ENCODE measurements around the gene ANO9. TPM values are rescaled to one million over a fixed set of nuclear protein-coding genes. Genes with fewer than 3 reads are reported as not detected.

The ANO9 gene
- total and polyA plus RNA-seq, 9 donors: 0.12 to 11.4 (median 0.77) TPM

- no peak for DNase-seq
- H3K36me3 ChIP-seq: no peaks in the 10 kb centered on the region
- H3K9me3 ChIP-seq: no peaks in the 10 kb centered on the region
- no peaks in the 10 kb centered on the region for H3K4me1 ChIP-seq (ENCODE audit: insufficient read depth)
- 83 to 89% (median 87%) methylated on average over 13 of the region's 13 CpGs for WGBS, 3 donors
- no peak overlapping the region for H3K27ac ChIP-seq
- TF ChIP-seq POLR2A (IDR thresholded peaks at IDR 0.05) (no peak), EP300 (IDR thresholded peaks at IDR 0.05) (no peak), CTCF (IDR thresholded peaks at IDR 0.05) (no peak)
- H3K27me3 ChIP-seq: no peaks in the 10 kb centered on the region
- H3K4me3 ChIP-seq: no peak overlapping the region
- intact Hi-C loops (cut with DNase I): no loop called here
These were observed 9.9 kb downstream of the ANO9 start for GRCh38 chr11:431921-432320.

DNA sequence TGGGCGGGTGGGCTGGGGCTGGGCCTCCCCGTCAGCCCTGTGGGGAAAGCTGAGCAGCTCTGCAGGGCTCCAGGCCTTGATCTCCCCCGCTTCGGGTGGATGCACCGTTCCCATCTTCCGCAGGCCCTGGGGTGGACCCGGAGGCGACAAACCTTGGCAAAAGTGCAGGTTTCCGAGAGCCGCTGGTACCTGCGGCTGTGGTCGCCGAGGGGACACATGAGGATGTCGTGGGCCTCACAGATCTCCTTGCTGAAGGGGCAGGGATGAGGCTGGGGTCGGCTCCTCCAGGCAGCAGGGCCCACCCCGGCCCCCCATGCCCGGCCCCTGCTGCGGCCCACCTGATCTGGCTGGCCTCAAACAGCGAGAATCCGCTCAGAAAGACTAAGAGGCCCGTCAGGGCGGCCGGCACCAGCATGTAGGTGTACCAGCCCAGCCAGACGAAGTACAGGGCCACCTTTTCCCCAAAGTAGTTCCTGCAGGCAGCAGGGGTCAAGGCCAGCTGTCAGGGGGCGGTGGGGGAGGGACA lies 11.8 kb downstream of the ANO9 start:
- TF ChIP-seq CTCF (IDR thresholded peaks at IDR 0.05) (no peak), EP300 (IDR thresholded peaks at IDR 0.05) (no peak), POLR2A (IDR thresholded peaks at IDR 0.05) (no peak)
- H3K27ac ChIP-seq: no peak overlapping the region
- no peak overlapping the region for H3K4me3 ChIP-seq
- no peaks in the 10 kb centered on the region for H3K9me3 ChIP-seq
- H3K27me3 ChIP-seq: no peaks in the 10 kb centered on the region
- H3K36me3 ChIP-seq: no peaks in the 10 kb centered on the region
- H3K4me1 ChIP-seq (ENCODE audit: insufficient read depth): no peaks in the 10 kb centered on the region
- WGBS, 3 donors: 30 to 34% (median 34%) methylated on average over 23 to 25 of the region's 25 CpGs
- intact Hi-C loops (cut with DNase I): no loop called here
- DNase-seq: no peak

DNA sequence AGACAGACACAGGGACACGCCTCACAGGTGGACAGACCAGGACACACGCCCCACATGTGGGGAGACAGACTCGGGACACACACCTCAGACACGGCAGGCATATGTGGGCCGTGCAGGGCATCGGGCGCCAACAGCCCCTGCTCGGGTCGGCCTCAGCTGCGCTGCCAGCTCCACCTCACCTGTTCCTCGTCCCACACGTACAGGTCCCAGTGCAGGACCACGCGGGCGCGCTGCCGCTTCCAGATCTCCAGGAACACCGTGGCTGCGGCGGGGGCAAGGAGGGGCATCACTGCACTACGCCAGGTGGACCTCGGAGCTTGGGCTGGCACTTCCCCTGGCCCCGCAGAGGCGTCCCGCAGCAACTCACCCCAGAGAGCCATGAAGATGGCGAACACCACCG lies 12.4 kb downstream of the ANO9 start:
- H3K9me3 ChIP-seq: no peaks in the 10 kb centered on the region
- no peak for DNase-seq
- no peaks in the 10 kb centered on the region for H3K27me3 ChIP-seq
- WGBS, 3 donors: 80 to 88% (median 85%) methylated on average over 21 to 27 of the region's 27 CpGs
- intact Hi-C loops (cut with DNase I): no loop called here
- H3K4me1 ChIP-seq (ENCODE audit: insufficient read depth): no peaks in the 10 kb centered on the region
- H3K4me3 ChIP-seq: no peak overlapping the region
- no peaks in the 10 kb centered on the region for H3K36me3 ChIP-seq
- TF ChIP-seq CTCF (IDR thresholded peaks at IDR 0.05): no peak
- no peak for TF ChIP-seq EP300 (IDR thresholded peaks at IDR 0.05)
- TF ChIP-seq POLR2A (IDR thresholded peaks at IDR 0.05): no peak
- no peak overlapping the region for H3K27ac ChIP-seq

DNA sequence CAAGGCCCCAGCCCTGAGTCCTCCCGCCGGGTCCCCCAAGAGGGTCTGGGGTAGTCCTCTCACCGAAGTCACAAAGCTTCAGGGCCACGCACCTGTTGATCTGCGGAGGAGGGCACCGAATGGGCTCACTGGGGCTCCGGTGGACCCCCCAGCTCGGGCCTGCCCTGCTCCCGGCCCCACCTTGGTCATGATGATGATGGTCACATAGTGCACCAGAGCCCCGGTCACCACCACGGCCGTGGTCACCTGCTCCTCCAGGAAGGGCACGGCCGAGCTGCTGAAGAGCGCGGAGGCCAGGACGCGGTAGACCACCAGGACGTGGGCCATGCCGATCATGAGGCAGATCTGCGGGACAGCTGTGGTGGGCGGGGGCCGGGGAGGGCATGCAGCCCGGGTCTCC lies 13.5 kb downstream of the ANO9 start:
- WGBS, 3 donors: 87 to 93% (median 91%) methylated on average over 24 of the region's 24 CpGs
- TF ChIP-seq POLR2A (IDR thresholded peaks at IDR 0.05) (no peak), EP300 (IDR thresholded peaks at IDR 0.05) (no peak), CTCF (IDR thresholded peaks at IDR 0.05) (no peak)
- no peak for DNase-seq
- no peaks in the 10 kb centered on the region for H3K9me3 ChIP-seq
- no peak overlapping the region for H3K27ac ChIP-seq
- H3K4me1 ChIP-seq (ENCODE audit: insufficient read depth): no peaks in the 10 kb centered on the region
- H3K4me3 ChIP-seq: no peak overlapping the region
- no peaks in the 10 kb centered on the region for H3K36me3 ChIP-seq
- intact Hi-C loops (cut with DNase I): no loop called here
- no peaks in the 10 kb centered on the region for H3K27me3 ChIP-seq
